Endothelial cell of umbilical vein (primary cell): ENCODE results near the gene UIMC1. TPM values are rescaled to one million over a fixed set of nuclear protein-coding genes. Genes with fewer than 3 reads are reported as not detected.

Source experiments
- BruUV-seq: library from RNA; stranded (reverse); fragments of 400-500 nt; replicated peaks from 2 replicates; lab custom pipeline; 2021; lab: Mats Ljungman, UMichigan
- CTCF ChIA-PET: fragments of 300-600, 350-600 bp; sonication (Branson Sonifier 250); formaldehyde crosslinking; loops from one replicate; lab custom pipeline; 2021; ENCODE audit warnings: antibody characterized with exemption, inconsistent platforms; lab: Charles Lee
- POLR2A ChIA-PET: fragments of 300-600, 350-600 bp; sonication (Branson Sonifier 250); formaldehyde crosslinking; loops from one replicate; lab custom pipeline; 2021; ENCODE audit warnings: antibody characterized with exemption, inconsistent platforms; lab: Charles Lee
- DNase-seq: peaks from one replicate; pipeline ENCODE4 v3.0.0-alpha.2; 2011; ENCODE audit warnings: low read depth, low spot score
- FAIRE-seq: peaks from 2 replicates; lab custom pipeline; 2011; peaks lifted over from hg19 to GRCh38; lab: Jason Lieb, UNC
- H2AFZ ChIP-seq: 2 replicates; pipeline ENCODE4 v1.6.0; 2012; ENCODE audit warnings: low read depth, low read length, control low read depth, inconsistent platforms
- H3K27ac ChIP-seq: 2 replicates; pipeline ENCODE4 v1.5.1; 2011; ENCODE audit warnings: low read depth, mild to moderate bottlenecking, control low read depth, low read length, moderate library complexity; ENCODE audit not compliant: insufficient read depth
- H3K27me3 ChIP-seq, 2 experiments: 2 replicates each; pipeline versions ENCODE4 v1.6.0 to v1.6.1; 2011; ENCODE audit warnings: low read length in 2 of 2, mixed read lengths in 1 of 2; ENCODE audit not compliant: control insufficient read depth in 2 of 2, insufficient read depth in 2 of 2
- H3K36me3 ChIP-seq, 2 experiments: 2 replicates in 1 of 2; 3 replicates in 1 of 2; pipeline ENCODE4 v1.5.1; 2011; ENCODE audit warnings: low read length in 2 of 2, mild to moderate bottlenecking in 1 of 2, moderate library complexity in 1 of 2; ENCODE audit not compliant: control insufficient read depth in 2 of 2, insufficient read depth in 2 of 2; ENCODE audit errors: extremely low read depth in 1 of 2
- H3K4me1 ChIP-seq: 3 replicates; pipeline ENCODE4 v1.5.1; 2011; ENCODE audit warnings: mild to moderate bottlenecking, low read length; ENCODE audit not compliant: control insufficient read depth, insufficient read depth; ENCODE audit errors: extremely low read depth
- H3K4me2 ChIP-seq: 2 replicates; pipeline ENCODE4 v1.6.1; 2011; ENCODE audit warnings: low read length, control low read depth, mixed read lengths; ENCODE audit not compliant: insufficient read depth
- H3K4me3 ChIP-seq, 3 experiments: fragments of 200-600 bp in 1 of 3; sonication (generic), shearing (Covaris generic) in 1 of 3; replicated peaks in 1 of 3; 2 replicates each; pipeline ENCODE4 v1.5.1; 2011 to 2016; ENCODE audit warnings: control low read depth in 3 of 3, low read length in 3 of 3, mild to moderate bottlenecking in 2 of 3, inconsistent platforms in 1 of 3, low read depth in 1 of 3, moderate library complexity in 1 of 3; ENCODE audit not compliant: insufficient read depth in 1 of 3
- H3K79me2 ChIP-seq: 2 replicates; pipeline ENCODE4 v1.6.0; 2012; ENCODE audit warnings: low read length, inconsistent platforms; ENCODE audit not compliant: control insufficient read depth, insufficient read depth
- H3K9ac ChIP-seq: replicated peaks from 2 replicates; pipeline ENCODE3; 2011; ENCODE audit warnings: low read length, control low read depth; ENCODE audit not compliant: insufficient read depth; ENCODE audit errors: extremely low read depth
- H3K9me1 ChIP-seq: replicated peaks from 3 replicates; pipeline ENCODE4 v1.6.0; 2011; ENCODE audit warnings: mild to moderate bottlenecking, low read length; ENCODE audit not compliant: control insufficient read depth, insufficient read depth; ENCODE audit errors: extremely low read depth
- H3K9me3 ChIP-seq: replicated peaks from 2 replicates; pipeline ENCODE4 v1.5.1; 2012; ENCODE audit warnings: low read length, inconsistent platforms; ENCODE audit not compliant: control insufficient read depth, insufficient read depth
- H4K20me1 ChIP-seq: replicated peaks from 2 replicates; pipeline ENCODE3; 2011; ENCODE audit warnings: mild to moderate bottlenecking, low read length; ENCODE audit not compliant: control insufficient read depth, insufficient read depth; ENCODE audit errors: extremely low read depth
- CTCF ChIP-seq, 2 donors: IDR thresholded peaks; 1 replicate in 1 of 2; 2 replicates in 1 of 2; pipeline ENCODE4 v1.5.1; 2011; ENCODE audit warnings: low read length in 2 of 2, mild to moderate bottlenecking in 2 of 2, moderate library complexity in 2 of 2, control low read depth in 1 of 2, inconsistent platforms in 1 of 2, low read depth in 1 of 2; ENCODE audit not compliant: insufficient read depth in 1 of 2; ENCODE audit errors: extremely low read depth in 1 of 2
- EZH2 ChIP-seq: IDR thresholded peaks from 2 replicates; pipeline ENCODE4 v1.6.1; 2012; ENCODE audit warnings: borderline replicate concordance, low read depth, mild to moderate bottlenecking, moderate library complexity, low read length, inconsistent platforms; ENCODE audit not compliant: severe bottlenecking
- FOS ChIP-seq: IDR thresholded peaks from 2 replicates; pipeline ENCODE4 v1.6.1; 2011; ENCODE audit warnings: mild to moderate bottlenecking, low read length, moderate library complexity, borderline replicate concordance; ENCODE audit not compliant: insufficient read depth
- GATA2 ChIP-seq: IDR thresholded peaks from 2 replicates; pipeline ENCODE4 v1.7.0; 2011; ENCODE audit warnings: low read depth, mild to moderate bottlenecking, moderate library complexity, mixed read lengths, low read length; ENCODE audit not compliant: insufficient read length, insufficient read depth
- JUN ChIP-seq: IDR thresholded peaks from 2 replicates; pipeline ENCODE4 v1.6.1; 2011; ENCODE audit warnings: borderline replicate concordance, low read depth; ENCODE audit not compliant: insufficient read length, insufficient read depth
- MAX ChIP-seq: IDR thresholded peaks from 2 replicates; pipeline ENCODE4 v1.6.1; 2011; ENCODE audit not compliant: insufficient read depth, insufficient read length
- MYC ChIP-seq: IDR thresholded peaks from one replicate; pipeline ENCODE4 v1.6.1; 2011; ENCODE audit warnings: mild to moderate bottlenecking, low read depth, low read length
- POLR2A ChIP-seq: IDR thresholded peaks from 2 replicates; pipeline ENCODE4 v1.6.1; 2012; ENCODE audit warnings: low read depth, mild to moderate bottlenecking, control low read depth, low read length
- POLR2AphosphoS5 ChIP-seq: IDR thresholded peaks from 2 replicates; pipeline ENCODE4 v1.6.1; 2012; ENCODE audit warnings: low read depth, mild to moderate bottlenecking, control low read depth, low read length, moderate library complexity; ENCODE audit not compliant: insufficient read depth
- dilution Hi-C: fragments of 300-500 bp; cut with MboI; formaldehyde crosslinking; loops from one replicate; pipeline ENCODE4 v1.15.0; 2019; ENCODE audit warnings: low sequenced_read_pairs; ENCODE audit not compliant: extremely low pct_ligation_motif_present
- intact Hi-C: fragments of 100-400 bp; cut with micrococcal nuclease; formaldehyde crosslinking; loops from one replicate; pipeline ENCODE4 v1.10.0; 2022
- polyA plus RNA-seq, 4 experiments: library from polyadenylated mRNA; depleted of rRNA in 3 of 4; stranded (reverse) in 3 of 4; unstranded in 1 of 4; fragments of >200 nt; gene quantifications; 2 replicates each; pipeline versions ENCODE4 v1.2.1 to v1.2.3, GENCODE V29; 2011 to 2012; ENCODE audit warnings: missing spikeins in 1 of 4
- total RNA-seq: library from RNA; stranded (reverse); gene quantifications from 2 replicates; pipeline ENCODE4 v1.2.3, GENCODE V29; 2021

Gene UIMC1
- total and polyA plus RNA-seq, 2 donors (not counting 3 experiments of a cell fraction or from before 2014, with no cell fraction given): 17.2 to 60.1 TPM

GRCh38 chr5:177041936-177042335 is 35.4 kb upstream of the UIMC1 start:
- Histone ChIP-seq H3K4me1 (peaks cover 8% of the 10 kb centered on the region), H3K4me2 (no peak overlapping the region), H3K27me3 (no peaks in the 10 kb centered on the region), H3K79me2 (peaks cover 4% of the 10 kb centered on the region), H4K20me1 (no peaks in the 10 kb centered on the region), H3K27ac (no peak overlapping the region), H2AFZ (no peak overlapping the region), H3K36me3 (peaks cover 3 to 6% of the 10 kb centered on the region in 2 experiments), H3K9me3 (no peaks in the 10 kb centered on the region), H3K4me3 (no peak overlapping the region), H3K9me1 (no peaks in the 10 kb centered on the region), H3K9ac (no peak overlapping the region)
- no TSS peak for BruUV-seq
- ChIA-PET POLR2A (no interaction called here), CTCF (no interaction called here)
- intact Hi-C loops (no loop called here), dilution Hi-C loops (no loop called here)
- TF ChIP-seq GATA2 (no peak), MYC (no peak), EZH2 (no peak), POLR2A (no peak), CTCF (IDR thresholded peaks at IDR 0.05; ENCODE audit: extremely low read depth in 1 of 2, insufficient read depth in 1 of 2, low read depth in 1 of 2, low read length in 2 of 2) (no peak), JUN (no peak), MAX (no peak), FOS (no peak), POLR2AphosphoS5 (no peak)
- DNase-seq (no peak), FAIRE-seq (no peak)
